Esophagus muscularis mucosa (tissue), 4 donors: ENCODE results near the gene HELZ2. TPM values are rescaled to one million over a fixed set of nuclear protein-coding genes. Genes with fewer than 3 reads are reported as not detected.
"Not testable (repeated sequence)": the region's sequence is repeated elsewhere in the genome, so short reads cannot be mapped to it uniquely, and the experiment has no call there.

ENCODE experiments used
- DNase-seq: peaks from one replicate; pipeline ENCODE4 v3.0.0-alpha.2; 2017; ENCODE audit errors: extremely low spot score
- H3K27ac ChIP-seq, 4 donors: fragments of 200-600 bp; sonication (generic); replicated peaks in 1 of 4; 1 replicate in 3 of 4; 2 replicates in 1 of 4; pipeline ENCODE4 v1.5.1; 2016 to 2019; ENCODE audit warnings: mild to moderate bottlenecking in 1 of 4
- H3K27me3 ChIP-seq, 4 donors: fragments of 200-600 bp; sonication (generic); one replicate each; pipeline versions ENCODE4 v1.5.1 to v1.6.0; 2016 to 2019
- H3K36me3 ChIP-seq, 4 donors: fragments of 200-600 bp; sonication (generic); one replicate each; pipeline ENCODE4 v1.5.1; 2016 to 2019
- H3K4me1 ChIP-seq, 4 donors: fragments of 200-600 bp; sonication (generic); one replicate each; pipeline ENCODE4 v1.5.1; 2016 to 2019
- H3K4me3 ChIP-seq, 4 donors: fragments of 200-600 bp; sonication (generic); 1 replicate in 2 of 4; 2 replicates in 2 of 4; pipeline ENCODE4 v1.5.1; 2016 to 2019; ENCODE audit warnings: mild to moderate bottlenecking in 4 of 4, moderate library complexity in 1 of 4
- H3K9me3 ChIP-seq, 4 donors: fragments of 200-600 bp; sonication (generic); 1 replicate in 3 of 4; 2 replicates in 1 of 4; pipeline ENCODE4 v1.5.1; 2016 to 2019
- EP300 ChIP-seq: sonication (generic); formaldehyde crosslinking; IDR thresholded peaks from one replicate; pipeline ENCODE4 v1.6.1; 2017; ENCODE audit warnings: antibody characterized with exemption
- POLR2A ChIP-seq: fragments of 450-650 bp; IDR thresholded peaks from one replicate; pipeline ENCODE4 v1.6.1; 2017; ENCODE audit warnings: antibody characterized with exemption, moderate library complexity, mild to moderate bottlenecking, low read depth
- POLR2AphosphoS5 ChIP-seq, 2 donors: sonication (generic); formaldehyde crosslinking; IDR thresholded peaks; one replicate each; pipeline ENCODE4 v1.6.1; 2017; ENCODE audit warnings: antibody characterized with exemption in 2 of 2
- WGBS: methylation state at CpG from one replicate; pipeline ENCODE4 v1.1.5; 2018; 5-methylcytosine and 5-hydroxymethylcytosine counted together
- intact Hi-C: fragments of 100-400 bp; cut with DNase I; formaldehyde crosslinking; loops from one replicate; pipeline ENCODE4 v1.15.1; 2023
- total RNA-seq, 4 donors: library from RNA; depleted of rRNA; stranded (reverse); fragments of >200 nt; gene quantifications; one replicate each; pipeline versions ENCODE4 v1.1.0 to v1.2.1, GENCODE V29; 2016
- TF ChIP-seq, protein P1 (sequence below), 3 experiments: fragments of 200-600 bp in 2 of 3; fragments of 450-650 bp in 1 of 3; sonication (generic) in 2 of 3; IDR thresholded peaks; one replicate each; pipeline ENCODE4 v1.5.1; 2017 to 2019; ENCODE audit warnings: antibody characterized with exemption in 3 of 3, mild to moderate bottlenecking in 2 of 3, moderate library complexity in 1 of 3

The HELZ2 gene
- total RNA-seq, 4 donors from 2014 or later = 19.5 to 36.9 (median 30.3) TPM

DNA sequence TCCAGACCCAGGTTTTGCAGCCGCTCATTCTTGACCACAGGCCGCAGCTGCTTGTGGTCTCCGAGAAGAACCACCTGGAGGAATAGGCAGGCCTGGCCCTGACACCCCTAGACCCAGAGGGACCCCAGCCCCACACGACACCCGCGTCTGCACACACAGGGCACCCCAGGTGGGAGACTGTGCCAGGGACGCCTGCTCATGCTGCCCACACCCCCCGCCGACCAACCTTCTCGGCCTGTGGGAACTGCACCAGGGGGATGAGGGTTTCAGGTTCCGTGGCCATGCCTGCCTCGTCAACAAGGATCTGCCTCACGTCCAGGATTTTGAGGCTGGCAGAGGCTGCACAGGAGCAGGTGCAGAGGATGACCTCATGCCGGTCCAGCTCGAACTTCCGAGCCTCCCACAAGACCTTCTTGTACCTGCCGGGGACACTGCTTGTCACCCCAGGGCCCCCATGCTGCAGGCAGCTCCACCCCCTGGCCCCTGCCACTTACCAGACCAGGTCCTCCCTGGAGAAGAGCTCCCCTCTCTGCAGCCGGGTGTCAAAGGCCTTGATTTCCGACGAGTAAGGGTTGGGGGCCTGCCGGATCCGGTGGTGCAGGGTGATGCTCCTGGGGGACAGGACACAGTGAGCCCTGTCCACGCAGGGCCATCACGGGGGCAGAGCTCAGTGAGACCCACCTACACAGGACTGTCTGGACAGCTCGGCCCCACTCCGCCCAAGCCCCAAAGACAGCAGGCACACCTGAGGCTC lies 13.0 kb downstream of the HELZ2 start:
- Histone ChIP-seq H3K4me3 (no peak overlapping the region), H3K36me3 (peaks cover 33 to 85% (median 78%) of the 10 kb centered on the region in 4 donors), H3K4me1 (no peaks in the 10 kb centered on the region), H3K27me3 (peaks cover 0 to 4% (median 0%) of the 10 kb centered on the region in 4 donors), H3K9me3 (no peaks in the 10 kb centered on the region), H3K27ac (no peak overlapping the region)
- no peak for TF ChIP-seq POLR2AphosphoS5 (IDR thresholded peaks at IDR 0.05)
- TF ChIP-seq, protein P1, sequence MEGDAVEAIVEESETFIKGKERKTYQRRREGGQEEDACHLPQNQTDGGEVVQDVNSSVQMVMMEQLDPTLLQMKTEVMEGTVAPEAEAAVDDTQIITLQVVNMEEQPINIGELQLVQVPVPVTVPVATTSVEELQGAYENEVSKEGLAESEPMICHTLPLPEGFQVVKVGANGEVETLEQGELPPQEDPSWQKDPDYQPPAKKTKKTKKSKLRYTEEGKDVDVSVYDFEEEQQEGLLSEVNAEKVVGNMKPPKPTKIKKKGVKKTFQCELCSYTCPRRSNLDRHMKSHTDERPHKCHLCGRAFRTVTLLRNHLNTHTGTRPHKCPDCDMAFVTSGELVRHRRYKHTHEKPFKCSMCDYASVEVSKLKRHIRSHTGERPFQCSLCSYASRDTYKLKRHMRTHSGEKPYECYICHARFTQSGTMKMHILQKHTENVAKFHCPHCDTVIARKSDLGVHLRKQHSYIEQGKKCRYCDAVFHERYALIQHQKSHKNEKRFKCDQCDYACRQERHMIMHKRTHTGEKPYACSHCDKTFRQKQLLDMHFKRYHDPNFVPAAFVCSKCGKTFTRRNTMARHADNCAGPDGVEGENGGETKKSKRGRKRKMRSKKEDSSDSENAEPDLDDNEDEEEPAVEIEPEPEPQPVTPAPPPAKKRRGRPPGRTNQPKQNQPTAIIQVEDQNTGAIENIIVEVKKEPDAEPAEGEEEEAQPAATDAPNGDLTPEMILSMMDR (IDR thresholded peaks at IDR 0.05) = no peak
- TF ChIP-seq POLR2A = no peak
- intact Hi-C loops = no loop called here
- DNase-seq = no peak
- no CpG with 5 or more reads among the region's 26 CpGs for WGBS

DNA sequence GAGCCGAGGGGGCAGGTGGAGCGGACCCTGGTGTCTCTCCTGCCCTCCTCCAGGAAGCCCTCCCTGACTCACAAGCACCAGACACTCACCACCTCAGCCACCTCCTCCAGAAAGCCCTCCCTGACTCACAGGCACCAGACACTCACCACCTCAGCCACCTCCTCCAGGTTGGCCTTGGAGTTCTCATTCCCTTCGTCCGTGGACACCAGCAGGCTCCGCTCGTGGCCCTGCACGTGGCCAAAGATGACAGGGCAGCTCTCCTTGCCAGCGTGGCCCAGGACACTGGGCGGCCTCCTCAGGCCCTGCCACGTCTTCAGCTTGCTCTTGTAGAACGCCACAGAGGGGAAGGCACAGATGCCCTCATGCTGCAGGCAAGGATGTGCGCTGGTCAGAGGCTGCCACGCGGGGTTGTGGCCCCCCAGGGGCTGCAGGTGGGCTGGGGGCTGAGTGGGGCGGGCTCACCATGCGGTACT lies 13.7 kb downstream of the HELZ2 start:
- intact Hi-C loops = no loop called here
- Histone ChIP-seq H3K9me3 (no peaks in the 10 kb centered on the region), H3K36me3 (peaks cover 33 to 79% (median 72%) of the 10 kb centered on the region in 4 donors), H3K27ac (no peak overlapping the region), H3K4me1 (no peaks in the 10 kb centered on the region), H3K4me3 (no peak overlapping the region), H3K27me3 (peaks cover 0 to 4% (median 0%) of the 10 kb centered on the region in 4 donors)
- WGBS = 97% methylated on average over 7 of the region's 16 CpGs
- no peak for DNase-seq
- TF ChIP-seq EP300 (no peak), POLR2AphosphoS5 (IDR thresholded peaks at IDR 0.05) (no peak), POLR2A (no peak)
- TF ChIP-seq, protein P1 (IDR thresholded peaks at IDR 0.05) = no peak

DNA sequence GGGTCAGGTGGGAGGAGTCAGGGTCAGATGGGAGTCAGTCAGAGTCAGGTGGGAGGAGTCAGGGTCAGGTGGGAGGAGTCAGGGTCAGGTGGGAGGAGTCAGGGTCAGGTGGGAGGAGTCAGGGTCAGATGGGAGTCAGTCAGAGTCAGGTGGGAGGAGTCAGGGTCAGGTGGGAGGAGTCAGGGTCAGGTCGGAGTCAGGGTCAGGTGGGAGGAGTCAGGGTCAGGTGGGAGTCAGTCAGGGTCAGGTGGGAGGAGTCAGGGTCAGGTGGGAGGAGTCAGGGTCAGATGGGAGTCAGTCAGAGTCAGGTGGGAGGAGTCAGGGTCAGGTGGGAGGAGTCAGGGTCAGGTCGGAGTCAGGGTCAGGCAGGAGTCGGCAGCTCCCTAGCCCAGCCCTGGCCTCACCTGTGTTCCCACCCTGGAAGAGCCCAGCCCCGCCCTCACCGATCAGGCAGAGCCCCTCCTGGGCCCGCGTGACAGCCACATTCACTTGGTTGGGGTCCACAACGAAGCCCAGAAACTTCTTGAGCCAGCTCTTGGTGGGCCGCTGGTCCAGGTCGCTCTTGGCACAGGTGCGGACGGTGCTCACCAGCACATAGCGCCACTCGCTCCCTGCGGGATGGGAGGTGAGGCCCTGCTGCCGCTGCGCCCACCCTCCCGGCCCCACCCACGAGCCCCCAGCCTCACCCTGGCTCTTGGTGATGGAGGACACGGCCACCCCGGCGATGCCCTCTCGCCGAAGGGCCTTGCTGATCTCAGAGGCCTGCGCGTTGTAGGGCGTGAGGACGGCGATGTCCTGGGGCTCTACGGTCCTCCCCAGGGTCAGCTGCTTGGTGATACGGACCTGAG lies 14.3 kb downstream of the HELZ2 start:
- WGBS = 85% methylated on average over 7 of the region's 31 CpGs
- H3K27ac ChIP-seq, H3K27me3 ChIP-seq, H3K4me3 ChIP-seq, intact Hi-C loops, H3K4me1 ChIP-seq, H3K9me3 ChIP-seq, DNase-seq: not testable (repeated sequence)
- peaks cover 33 to 72% (median 65%) of the 10 kb centered on the region in 4 donors for H3K36me3 ChIP-seq

DNA sequence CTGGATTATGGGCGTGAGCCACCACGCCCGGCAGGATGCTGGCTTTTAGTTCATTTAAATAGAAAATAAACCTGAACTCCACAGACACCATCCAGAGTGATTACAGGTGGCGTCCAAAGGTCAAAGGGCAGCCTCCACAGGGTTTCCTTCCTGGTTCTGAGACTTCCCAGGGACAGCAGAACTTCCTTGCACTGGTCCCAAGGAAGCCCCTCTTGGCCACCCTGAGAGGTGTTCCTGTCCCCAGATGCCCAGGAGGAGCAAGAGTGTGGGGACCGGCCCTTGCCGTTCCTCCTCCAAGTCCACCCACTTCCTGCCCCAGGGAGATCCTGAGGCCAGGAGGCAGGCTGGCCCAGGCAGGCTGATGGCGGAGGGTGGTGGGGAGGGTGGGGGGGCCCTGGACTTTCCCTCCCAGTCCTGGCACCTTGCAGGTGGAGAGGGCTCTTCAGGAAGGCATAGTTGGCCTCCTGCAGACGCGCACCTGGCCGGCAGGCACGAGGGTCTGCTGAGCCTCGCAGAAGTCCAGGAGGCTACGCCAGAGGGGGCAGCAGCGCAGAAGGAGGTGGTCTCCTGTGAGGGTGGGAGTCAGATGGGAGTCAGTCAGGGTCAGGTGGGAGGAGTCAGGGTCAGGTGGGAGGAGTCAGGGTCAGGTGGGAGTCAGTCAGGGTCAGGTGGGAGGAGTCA lies 15.1 kb downstream of the HELZ2 start:
- intact Hi-C loops = no loop called here
- TF ChIP-seq EP300 = no peak
- TF ChIP-seq, protein P1 (IDR thresholded peaks at IDR 0.05) = no peak
- no peak for TF ChIP-seq POLR2A
- TF ChIP-seq POLR2AphosphoS5 (IDR thresholded peaks at IDR 0.05) = no peak
- H3K36me3 ChIP-seq = peaks cover 33 to 64% (median 58%) of the 10 kb centered on the region in 4 donors
- no peak overlapping the region for H3K4me3 ChIP-seq
- DNase-seq = no peak
- 97% methylated on average over 11 of the region's 14 CpGs for WGBS
- H3K27me3 ChIP-seq = peaks cover 0 to 15% (median 2%) of the 10 kb centered on the region in 4 donors
- H3K4me1 ChIP-seq = peaks cover 7 to 11% (median 8%) of the 10 kb centered on the region in 4 donors
- H3K9me3 ChIP-seq = no peaks in the 10 kb centered on the region
- H3K27ac ChIP-seq = no peak overlapping the region
